HCT116 (cell line): ENCODE results near the gene SLC66A1. TPM values are rescaled to one million over a fixed set of nuclear protein-coding genes. Genes with fewer than 3 reads are reported as not detected.

Experiments
- ATAC-seq: fragments of 200-7000 bp; cut with Tn5 transposase; 2 replicates; pipeline ENCODE4 v1.9.1; 2020; ENCODE audit warnings: mild to moderate bottlenecking, moderate library complexity
- Bru-seq: library from RNA; stranded (reverse); fragments of 400-500 nt; gene quantifications from one replicate; lab custom pipeline; 2021; lab: Mats Ljungman, UMichigan
- BruChase-seq, 2 experiments: library from RNA; stranded (reverse); fragments of 400-500 nt; gene quantifications; one replicate each; lab custom pipeline; 2021; lab: Mats Ljungman, UMichigan
- BruUV-seq: library from RNA; stranded (reverse); fragments of 400-500 nt; replicated peaks from 2 replicates; lab custom pipeline; 2021; lab: Mats Ljungman, UMichigan
- CTCF ChIA-PET: fragments of 300-600 bp; sonication (Branson Sonifier 250); formaldehyde crosslinking; loops from one replicate; lab custom pipeline; 2021; ENCODE audit warnings: antibody characterized with exemption; lab: Charles Lee
- POLR2A ChIA-PET: fragments of 300-600, 350-600 bp; sonication (Branson Sonifier 250); formaldehyde crosslinking; loops from one replicate; lab custom pipeline; 2021; ENCODE audit warnings: antibody characterized with exemption; lab: Charles Lee
- RAD21 ChIA-PET, 2 experiments: fragments of 300-600 bp; sonication (Branson Sonifier 250); formaldehyde crosslinking; loops; one replicate each; lab custom pipeline; 2023; ENCODE audit warnings: low total read pairs in 2 of 2; ENCODE audit not compliant: uncharacterized antibody in 2 of 2, unreplicated experiment in 2 of 2, low non-redundant PET in 1 of 2; lab: Charles Lee
- DNase-seq: peaks from one replicate; pipeline ENCODE4 v3.0.0-alpha.2; 2010; ENCODE audit warnings: low read depth, low spot score
- H2AFZ ChIP-seq: fragments of 200-600 bp; shearing (Covaris generic), sonication (generic); 2 replicates; pipeline ENCODE4 v1.6.1; 2017; ENCODE audit warnings: low read depth, mixed run types, mixed read lengths, antibody characterized with exemption, low read length; ENCODE audit not compliant: poor library complexity, severe bottlenecking
- H3K27ac ChIP-seq: 2 replicates; pipeline ENCODE4 v1.5.1; 2012; ENCODE audit warnings: low read depth, low read length
- H3K27me3 ChIP-seq: fragments of 200-600 bp; sonication (generic); 2 replicates; pipeline ENCODE4 v1.6.1; 2016; ENCODE audit warnings: mixed run types, low read length, mixed read lengths; ENCODE audit not compliant: insufficient read depth
- H3K36me3 ChIP-seq, 2 experiments: fragments of 200-500 bp in 1 of 2; fragments of 200-600 bp in 1 of 2; sonication (Bioruptor generic) in 1 of 2; sonication (generic) in 1 of 2; 2 replicates each; pipeline versions ENCODE4 v1.5.1 to v1.6.1; 2014 to 2016; ENCODE audit warnings: low read length in 2 of 2, inconsistent platforms in 1 of 2, mixed read lengths in 1 of 2, mixed run types in 1 of 2; ENCODE audit not compliant: insufficient read depth in 2 of 2, control insufficient read depth in 1 of 2
- H3K4me1 ChIP-seq, 2 experiments: fragments of 200-600 bp in 1 of 2; sonication (generic) in 1 of 2; 2 replicates each; pipeline versions ENCODE4 v1.5.1 to v1.6.1; 2012 to 2017; ENCODE audit warnings: low read length in 2 of 2, inconsistent platforms in 1 of 2, mild to moderate bottlenecking in 1 of 2, mixed read lengths in 1 of 2, mixed run types in 1 of 2, moderate library complexity in 1 of 2; ENCODE audit not compliant: insufficient read depth in 2 of 2, control insufficient read depth in 1 of 2
- H3K4me2 ChIP-seq: fragments of 200-600 bp; sonication (generic); 2 replicates; pipeline ENCODE4 v1.6.1; 2017; ENCODE audit warnings: mixed run types, low read length, mixed read lengths
- H3K4me3 ChIP-seq, 2 experiments: fragments of 200-600 bp in 1 of 2; sonication (generic) in 1 of 2; replicated peaks in 1 of 2; 2 replicates each; pipeline ENCODE4 v1.5.1; 2011 to 2016; ENCODE audit warnings: low read length in 2 of 2, control low read depth in 1 of 2, low read depth in 1 of 2, mild to moderate bottlenecking in 1 of 2, mixed read lengths in 1 of 2, mixed run types in 1 of 2
- H3K79me2 ChIP-seq: fragments of 200-600 bp; sonication (generic); 2 replicates; pipeline ENCODE4 v1.6.1; 2017; ENCODE audit warnings: mild to moderate bottlenecking, mixed run types, low read length, moderate library complexity, mixed read lengths; ENCODE audit not compliant: insufficient read depth
- H3K9ac ChIP-seq: fragments of 200-600 bp; sonication (generic); 2 replicates; pipeline ENCODE4 v1.6.1; 2016; ENCODE audit warnings: low read length, mixed read lengths
- H3K9me2 ChIP-seq: fragments of 200-600 bp; sonication (generic), shearing (Covaris generic); 2 replicates; pipeline ENCODE4 v1.6.1; 2017; ENCODE audit warnings: mixed run types, mild to moderate bottlenecking, moderate library complexity; ENCODE audit not compliant: insufficient read depth
- H3K9me3 ChIP-seq, 2 experiments: fragments of 200-500 bp in 1 of 2; fragments of 200-600 bp in 1 of 2; sonication (Bioruptor generic) in 1 of 2; sonication (generic) in 1 of 2; 2 replicates each; pipeline ENCODE4 v1.6.1; 2014 to 2017; ENCODE audit warnings: low read length in 2 of 2, mixed read lengths in 2 of 2, inconsistent platforms in 1 of 2, low read depth in 1 of 2, mild to moderate bottlenecking in 1 of 2, mixed run types in 1 of 2, moderate library complexity in 1 of 2; ENCODE audit not compliant: control insufficient read depth in 1 of 2, insufficient read depth in 1 of 2
- H4K20me1 ChIP-seq: fragments of 200-600 bp; sonication (generic), shearing (Covaris generic); 2 replicates; pipeline ENCODE4 v1.6.1; 2017; ENCODE audit warnings: mixed run types, mild to moderate bottlenecking, moderate library complexity; ENCODE audit not compliant: insufficient read depth
- CBX3 ChIP-seq: IDR thresholded peaks from 2 replicates; pipeline ENCODE4 v1.6.1; 2012; ENCODE audit warnings: low read depth
- CEBPB ChIP-seq: IDR thresholded peaks from 2 replicates; pipeline ENCODE4 v1.6.1; 2012; ENCODE audit warnings: low read depth
- CTCF ChIP-seq, 3 experiments: fragments of 200-600 bp in 1 of 3; sonication (generic) in 1 of 3; IDR thresholded peaks in 2 of 3; conservative IDR thresholded peaks in 1 of 3; 2 replicates each; pipeline ENCODE4 v1.5.1; 2012 to 2017; ENCODE audit warnings: low read depth in 2 of 3, low read length in 2 of 3, antibody characterized with exemption in 1 of 3, borderline replicate concordance in 1 of 3, control low read depth in 1 of 3, mild to moderate bottlenecking in 1 of 3, mixed read lengths in 1 of 3, mixed run types in 1 of 3, moderate library complexity in 1 of 3; ENCODE audit not compliant: insufficient read depth in 1 of 3
- EGR1 ChIP-seq: IDR thresholded peaks from 2 replicates; pipeline ENCODE4 v1.6.1; 2012; ENCODE audit warnings: low read depth
- ELF1 ChIP-seq: IDR thresholded peaks from 2 replicates; pipeline ENCODE4 v1.6.1; 2012; ENCODE audit warnings: low read depth, borderline replicate concordance
- EZH2 ChIP-seq: fragments of 200-600 bp; sonication (generic); IDR thresholded peaks from 2 replicates; pipeline ENCODE4 v1.6.1; 2017; ENCODE audit warnings: antibody characterized with exemption, mixed run types
- EZH2phosphoT487 ChIP-seq: fragments of 200-600 bp; IDR thresholded peaks from 2 replicates; pipeline ENCODE4 v1.6.1; 2018; ENCODE audit warnings: antibody characterized with exemption, borderline replicate concordance
- JUND ChIP-seq: IDR thresholded peaks from 2 replicates; pipeline ENCODE4 v1.6.1; 2012
- POLR2A ChIP-seq: IDR thresholded peaks from 2 replicates; pipeline ENCODE4 v1.7.0; 2011; ENCODE audit warnings: borderline replicate concordance; ENCODE audit not compliant: insufficient read depth, insufficient read length; ENCODE audit errors: extremely low read depth
- RAD21 ChIP-seq: IDR thresholded peaks from 2 replicates; pipeline ENCODE4 v1.6.1; 2012; ENCODE audit warnings: low read depth, mild to moderate bottlenecking
- SIN3A ChIP-seq: IDR thresholded peaks from 2 replicates; pipeline ENCODE4 v1.6.1; 2012; ENCODE audit warnings: low read depth
- SP1 ChIP-seq: IDR thresholded peaks from 2 replicates; pipeline ENCODE4 v1.6.1; 2012; ENCODE audit warnings: low read depth
- SRF ChIP-seq: IDR thresholded peaks from 2 replicates; pipeline ENCODE4 v1.6.1; 2012; ENCODE audit warnings: low read depth
- TCF7L2 ChIP-seq: IDR thresholded peaks from 2 replicates; pipeline ENCODE4 v1.7.0; 2011; ENCODE audit warnings: borderline replicate concordance, inconsistent platforms; ENCODE audit not compliant: insufficient read depth, insufficient read length; ENCODE audit errors: extremely low read depth
- ZFX ChIP-seq: fragments of 450-650 bp; IDR thresholded peaks from 2 replicates; pipeline ENCODE4 v1.6.1; 2017
- ZNF274 ChIP-seq: fragments of 200-500 bp; sonication (Bioruptor generic); IDR thresholded peaks from 2 replicates; pipeline ENCODE4 v1.6.1; 2014; ENCODE audit warnings: mild to moderate bottlenecking, low read depth, low read length, inconsistent platforms
- intact Hi-C: fragments of 100-400 bp; cut with micrococcal nuclease; formaldehyde crosslinking; loops from 2 replicates; pipeline ENCODE4 v1.10.0; 2022
- long read RNA-seq: library from polyadenylated mRNA; unstranded; transcript quantifications from one replicate; pipeline ENCODE4 v2.0.0, GENCODE V29; 2021; ENCODE audit not compliant: unreplicated experiment
- polyA plus RNA-seq: library from polyadenylated mRNA; unstranded; fragments of >200 nt; gene quantifications from 2 replicates; pipeline ENCODE4 v1.2.1, GENCODE V29; 2012; ENCODE audit warnings: missing spikeins
- total RNA-seq: library from RNA; stranded (reverse); gene quantifications from one replicate; pipeline ENCODE4 v1.2.1, GENCODE V29; 2021; ENCODE audit not compliant: unreplicated experiment
- TF ChIP-seq, protein P1 (sequence below): IDR thresholded peaks from 2 replicates; pipeline ENCODE4 v1.6.1; 2012; ENCODE audit warnings: low read depth
- TF ChIP-seq, protein P2 (sequence below): IDR thresholded peaks from 2 replicates; pipeline ENCODE4 v1.6.1; 2012
- TF ChIP-seq, protein P3 (sequence below): IDR thresholded peaks from 2 replicates; pipeline ENCODE4 v1.6.1; 2012

Gene SLC66A1, protein sequence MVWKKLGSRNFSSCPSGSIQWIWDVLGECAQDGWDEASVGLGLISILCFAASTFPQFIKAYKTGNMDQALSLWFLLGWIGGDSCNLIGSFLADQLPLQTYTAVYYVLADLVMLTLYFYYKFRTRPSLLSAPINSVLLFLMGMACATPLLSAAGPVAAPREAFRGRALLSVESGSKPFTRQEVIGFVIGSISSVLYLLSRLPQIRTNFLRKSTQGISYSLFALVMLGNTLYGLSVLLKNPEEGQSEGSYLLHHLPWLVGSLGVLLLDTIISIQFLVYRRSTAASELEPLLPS
- total RNA-seq (11.1 TPM), Bru-seq, nascent RNA (percentile 65 among the genes with signal in this experiment), BruChase-seq, experiment 1, labeled RNA remaining after a 6-hour chase (percentile 56 among the genes with signal in this experiment), BruChase-seq, experiment 2, labeled RNA remaining after a 2-hour chase (percentile 53 among the genes with signal in this experiment)
- polyA plus RNA-seq: 10.7 and 12.2 TPM in 2 replicates
- long read RNA-seq, partial matches to known transcripts: 6 of 19 reads
- long read RNA-seq, other reads (novel, unspliced or antisense): 6 of 19 reads

DNA sequence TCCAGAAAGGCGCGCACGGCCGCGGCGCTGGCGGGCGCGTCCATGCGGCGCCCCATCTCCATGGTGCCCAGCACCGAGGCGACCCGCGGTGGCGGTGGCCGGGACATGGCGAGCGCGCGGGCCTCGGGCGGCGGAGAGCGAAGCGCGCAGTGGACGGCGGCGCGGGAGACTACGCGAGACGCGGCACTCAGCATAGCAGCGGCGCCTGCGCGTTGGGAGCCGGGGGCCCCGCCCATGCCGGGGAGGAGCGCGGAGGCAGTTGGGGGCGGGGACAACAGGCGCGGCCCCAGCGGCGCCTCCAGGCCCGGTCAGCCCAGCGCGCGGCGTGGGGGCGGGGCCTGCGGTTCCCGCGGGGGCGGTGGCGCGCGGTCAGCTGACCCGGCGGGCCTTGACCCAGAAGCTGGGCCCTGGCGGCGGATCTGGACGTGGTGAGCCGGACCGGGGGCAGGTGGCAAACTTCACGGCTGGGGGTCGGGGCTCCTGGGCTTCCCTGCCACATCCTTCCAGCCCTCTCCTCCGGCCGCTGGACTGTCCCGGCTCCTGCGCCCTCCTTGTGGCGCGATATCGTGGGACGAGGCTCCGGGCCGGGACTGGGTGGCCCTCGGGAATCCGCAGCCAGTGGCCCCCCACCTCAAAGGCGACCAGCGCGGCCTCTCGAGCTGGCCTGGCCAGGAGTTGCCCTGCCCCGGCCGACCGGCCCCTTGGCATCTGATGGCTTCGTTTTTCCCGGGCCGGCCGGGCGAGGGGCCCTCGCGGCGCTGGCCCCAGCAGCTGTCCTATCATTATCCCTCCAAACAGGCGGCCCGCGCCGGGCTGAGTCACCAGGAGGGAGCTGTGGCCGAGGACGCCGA is at the start of gene SLC66A1, which contains the start of gene AKR7A2:
Gene SLC66A1, plus strand, starts transcription at position 396 of the 851 bp plus-strand sequence. CDS start 5,352 bp downstream, outside the sequence.
Gene AKR7A2, minus strand, starts transcription at position 214 of the 851 bp plus-strand sequence. Its CDS starts 20 bp downstream, at position 194.
- Histone ChIP-seq H3K9me3 (no peaks in the 10 kb centered on the region), H3K36me3 (peaks cover 0 to 10% of the 10 kb centered on the region in 2 experiments; a peak in 3 of 4 replicates), H3K9ac (peak within 1 kb of the TSS; percentile 97), H3K27ac (peak within 1 kb of the TSS; percentile 82), H3K4me3 (peak within 1 kb of the TSS; percentile 87 to 88), H3K27me3 (no peaks in the 10 kb centered on the region), H3K4me1 (peaks cover 18 to 47% of the 10 kb centered on the region in 2 experiments; a peak in 3 of 4 replicates), H2AFZ (no peak within 1 kb of the TSS), H3K4me2 (peak within 1 kb of the TSS; percentile 100), H4K20me1 (no peaks in the 10 kb centered on the region), H3K79me2 (peaks cover 33% of the 10 kb centered on the region), H3K9me2 (no peaks in the 10 kb centered on the region)
- ChIA-PET POLR2A (no interaction called here), RAD21 (interaction anchor here in 1 of 2 experiments (0.7 kb wide), 1 partner anchor 335 kb away, joined by 3 read pairs; no protein-coding TSS in a partner anchor), CTCF (interaction anchor here (1.1 kb wide), 1 partner anchor 342 kb away, joined by 5 read pairs; no protein-coding TSS in a partner anchor)
- ATAC-seq (peak; percentile 90), DNase-seq (peak; percentile 73)
- BruUV-seq: no TSS peak
- intact Hi-C loops: no loop called here
- TF ChIP-seq SP1: peak; percentile 4; the same call in 1 of the 2 replicates
- TF ChIP-seq CEBPB: no peak
- no peak for TF ChIP-seq SRF
- no peak for TF ChIP-seq CTCF (IDR thresholded peaks at IDR 0.05 in 2 of 3, conservative IDR thresholded peaks at IDR 0.05 in 1 of 3; ENCODE audit: borderline replicate concordance in 1 of 3, insufficient read depth in 1 of 3, low read depth in 2 of 3, low read length in 2 of 3)
- no peak for TF ChIP-seq ELF1
- TF ChIP-seq, protein P1, sequence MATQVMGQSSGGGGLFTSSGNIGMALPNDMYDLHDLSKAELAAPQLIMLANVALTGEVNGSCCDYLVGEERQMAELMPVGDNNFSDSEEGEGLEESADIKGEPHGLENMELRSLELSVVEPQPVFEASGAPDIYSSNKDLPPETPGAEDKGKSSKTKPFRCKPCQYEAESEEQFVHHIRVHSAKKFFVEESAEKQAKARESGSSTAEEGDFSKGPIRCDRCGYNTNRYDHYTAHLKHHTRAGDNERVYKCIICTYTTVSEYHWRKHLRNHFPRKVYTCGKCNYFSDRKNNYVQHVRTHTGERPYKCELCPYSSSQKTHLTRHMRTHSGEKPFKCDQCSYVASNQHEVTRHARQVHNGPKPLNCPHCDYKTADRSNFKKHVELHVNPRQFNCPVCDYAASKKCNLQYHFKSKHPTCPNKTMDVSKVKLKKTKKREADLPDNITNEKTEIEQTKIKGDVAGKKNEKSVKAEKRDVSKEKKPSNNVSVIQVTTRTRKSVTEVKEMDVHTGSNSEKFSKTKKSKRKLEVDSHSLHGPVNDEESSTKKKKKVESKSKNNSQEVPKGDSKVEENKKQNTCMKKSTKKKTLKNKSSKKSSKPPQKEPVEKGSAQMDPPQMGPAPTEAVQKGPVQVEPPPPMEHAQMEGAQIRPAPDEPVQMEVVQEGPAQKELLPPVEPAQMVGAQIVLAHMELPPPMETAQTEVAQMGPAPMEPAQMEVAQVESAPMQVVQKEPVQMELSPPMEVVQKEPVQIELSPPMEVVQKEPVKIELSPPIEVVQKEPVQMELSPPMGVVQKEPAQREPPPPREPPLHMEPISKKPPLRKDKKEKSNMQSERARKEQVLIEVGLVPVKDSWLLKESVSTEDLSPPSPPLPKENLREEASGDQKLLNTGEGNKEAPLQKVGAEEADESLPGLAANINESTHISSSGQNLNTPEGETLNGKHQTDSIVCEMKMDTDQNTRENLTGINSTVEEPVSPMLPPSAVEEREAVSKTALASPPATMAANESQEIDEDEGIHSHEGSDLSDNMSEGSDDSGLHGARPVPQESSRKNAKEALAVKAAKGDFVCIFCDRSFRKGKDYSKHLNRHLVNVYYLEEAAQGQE: no peak
- TF ChIP-seq, protein P2, sequence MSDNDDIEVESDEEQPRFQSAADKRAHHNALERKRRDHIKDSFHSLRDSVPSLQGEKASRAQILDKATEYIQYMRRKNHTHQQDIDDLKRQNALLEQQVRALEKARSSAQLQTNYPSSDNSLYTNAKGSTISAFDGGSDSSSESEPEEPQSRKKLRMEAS: peak; percentile 69
- TF ChIP-seq, protein P3, sequence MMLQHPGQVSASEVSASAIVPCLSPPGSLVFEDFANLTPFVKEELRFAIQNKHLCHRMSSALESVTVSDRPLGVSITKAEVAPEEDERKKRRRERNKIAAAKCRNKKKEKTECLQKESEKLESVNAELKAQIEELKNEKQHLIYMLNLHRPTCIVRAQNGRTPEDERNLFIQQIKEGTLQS: no peak
- TF ChIP-seq EZH2phosphoT487: no peak
- TF ChIP-seq ZNF274: no peak
- TF ChIP-seq ZFX: peak; percentile 72
- no peak for TF ChIP-seq RAD21
- no peak for TF ChIP-seq TCF7L2
- TF ChIP-seq SIN3A: peak; percentile 71
- no peak for TF ChIP-seq CBX3
- TF ChIP-seq EGR1: peak; percentile 93
- TF ChIP-seq EZH2: no peak
- TF ChIP-seq POLR2A: peak; percentile 91
- no peak for TF ChIP-seq JUND
